IgD-negative memory B cell (primary cell): ENCODE data around the gene ABCE1. TPM values are rescaled to one million over a fixed set of nuclear protein-coding genes. Genes with fewer than 3 reads are reported as not detected.

Source experiments
- H3K27ac Mint-ChIP-seq, 3 donors: one replicate each; pipeline ENCODE4 v1.8.0; 2020 to 2022; ENCODE audit warnings: mild to moderate bottlenecking in 3 of 3, mixed read lengths in 3 of 3, moderate library complexity in 1 of 3
- H3K27me3 Mint-ChIP-seq: one replicate; pipeline ENCODE4 v1.8.0; 2021; ENCODE audit warnings: mixed read lengths
- H3K36me3 Mint-ChIP-seq: one replicate; pipeline ENCODE4 v1.8.0; 2020; ENCODE audit warnings: mild to moderate bottlenecking, mixed read lengths
- H3K4me1 Mint-ChIP-seq, 3 donors: one replicate each; pipeline ENCODE4 v1.8.0; 2020 to 2022; ENCODE audit warnings: mixed read lengths in 3 of 3, mild to moderate bottlenecking in 1 of 3
- H3K4me3 Mint-ChIP-seq, 4 donors: one replicate each; pipeline ENCODE4 v1.8.0; 2020 to 2022; ENCODE audit warnings: mild to moderate bottlenecking in 4 of 4, mixed read lengths in 4 of 4, moderate library complexity in 3 of 4
- H3K9me3 Mint-ChIP-seq, 3 donors: one replicate each; pipeline ENCODE4 v1.8.0; 2020 to 2021; ENCODE audit warnings: mixed read lengths in 3 of 3, mild to moderate bottlenecking in 1 of 3
- polyA plus RNA-seq: library from polyadenylated mRNA; unstranded; fragments of 300-500 nt; fragmentation: Illumina TruSeq; gene quantifications from one replicate; pipeline ENCODE4 v1.2.3, GENCODE V29; 2021

ABCE1 gene
- polyA plus RNA-seq, 1 donor from 2014 or later, result 48.1 TPM

GRCh38 chr4:145177511-145177905, 79.4 kb downstream of the ABCE1 start:
- peak overlapping the region; percentile 90 to 98 (median 98) for H3K27ac Mint-ChIP-seq
- H3K9me3 Mint-ChIP-seq, result no peaks in the 10 kb centered on the region
- peaks cover 25 to 44% (median 43%) of the 10 kb centered on the region in 3 donors for H3K4me1 Mint-ChIP-seq
- peaks cover 13% of the 10 kb centered on the region for H3K36me3 Mint-ChIP-seq
- peak overlapping the region; percentile 94 to 97 (median 96) for H3K4me3 Mint-ChIP-seq
- no peaks in the 10 kb centered on the region for H3K27me3 Mint-ChIP-seq

GRCh38 chr4:145177906-145178538, 79.9 kb downstream of the ABCE1 start:
- Mint-ChIP-seq H3K4me3 (peak overlapping the region; percentile 94 to 97 (median 96)), H3K27me3 (no peaks in the 10 kb centered on the region), H3K4me1 (peaks cover 25 to 42% (median 39%) of the 10 kb centered on the region in 3 donors), H3K36me3 (peaks cover 13% of the 10 kb centered on the region), H3K27ac (peak overlapping the region; percentile 90 to 98 (median 98)), H3K9me3 (no peaks in the 10 kb centered on the region)

- no peaks in the 10 kb centered on the region for H3K27me3 Mint-ChIP-seq
- no peaks in the 10 kb centered on the region for H3K9me3 Mint-ChIP-seq
- peaks cover 24 to 40% (median 39%) of the 10 kb centered on the region in 3 donors for H3K4me1 Mint-ChIP-seq
- peak overlapping the region; percentile 90 to 98 (median 98) for H3K27ac Mint-ChIP-seq
- peak overlapping the region; percentile 94 to 97 (median 96) for H3K4me3 Mint-ChIP-seq
- peaks cover 11% of the 10 kb centered on the region for H3K36me3 Mint-ChIP-seq
These were observed 80.7 kb downstream of the ABCE1 start for GRCh38 chr4:145178740-145179280.

Other genes with a start within 250 kb of the ABCE1 start
- 24.9 TPM for gene ANAPC10, start 115 bp upstream of the ABCE1 start, polyA plus RNA-seq
- gene OTUD4, start 82.3 kb downstream of the ABCE1 start, polyA plus RNA-seq, result 9.0 TPM